Astrocyte of the cerebellum (primary cell): Measurements from ENCODE around the gene AMTN.
"Not testable (repeated sequence)": the region's sequence is repeated elsewhere in the genome, so short reads cannot be mapped to it uniquely, and the experiment has no call there.

ENCODE experiments used
- DNase-seq: peaks from one replicate; pipeline ENCODE4 v3.0.0-alpha.2; 2011; ENCODE audit warnings: low read depth
- H3K4me3 ChIP-seq: 2 replicates; pipeline ENCODE4 v1.5.1; 2011; ENCODE audit warnings: mild to moderate bottlenecking, low read depth, low read length, moderate library complexity
- in situ Hi-C: cut with HindIII; loops from 2 replicates; pipeline ENCODE4 v1.10.0; 2017; ENCODE audit warnings: low sequenced_read_pairs
- TF ChIP-seq, protein P1 (sequence below): IDR thresholded peaks from 2 replicates; pipeline ENCODE4 v1.5.1; 2012; ENCODE audit warnings: low read length, low read depth, moderate library complexity, mild to moderate bottlenecking; ENCODE audit errors: missing control alignments

The AMTN gene

DNA sequence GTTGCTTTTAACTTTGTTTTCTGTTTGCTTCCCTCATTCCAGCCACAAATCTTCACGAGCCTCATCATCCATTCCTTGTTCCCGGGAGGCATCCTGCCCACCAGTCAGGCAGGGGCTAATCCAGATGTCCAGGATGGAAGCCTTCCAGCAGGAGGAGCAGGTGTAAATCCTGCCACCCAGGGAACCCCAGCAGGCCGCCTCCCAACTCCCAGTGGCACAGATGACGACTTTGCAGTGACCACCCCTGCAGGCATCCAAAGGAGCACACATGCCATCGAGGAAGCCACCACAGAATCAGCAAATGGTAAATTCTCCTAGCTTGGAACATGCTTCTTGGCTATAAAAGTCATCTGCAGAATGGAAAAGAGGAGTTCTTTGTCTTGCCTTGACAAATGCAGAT lies 12.6 kb downstream of the AMTN start:
- in situ Hi-C loops, result no loop called here
- DNase-seq, result no peak
- no peak overlapping the region for H3K4me3 ChIP-seq
- TF ChIP-seq, protein P1, sequence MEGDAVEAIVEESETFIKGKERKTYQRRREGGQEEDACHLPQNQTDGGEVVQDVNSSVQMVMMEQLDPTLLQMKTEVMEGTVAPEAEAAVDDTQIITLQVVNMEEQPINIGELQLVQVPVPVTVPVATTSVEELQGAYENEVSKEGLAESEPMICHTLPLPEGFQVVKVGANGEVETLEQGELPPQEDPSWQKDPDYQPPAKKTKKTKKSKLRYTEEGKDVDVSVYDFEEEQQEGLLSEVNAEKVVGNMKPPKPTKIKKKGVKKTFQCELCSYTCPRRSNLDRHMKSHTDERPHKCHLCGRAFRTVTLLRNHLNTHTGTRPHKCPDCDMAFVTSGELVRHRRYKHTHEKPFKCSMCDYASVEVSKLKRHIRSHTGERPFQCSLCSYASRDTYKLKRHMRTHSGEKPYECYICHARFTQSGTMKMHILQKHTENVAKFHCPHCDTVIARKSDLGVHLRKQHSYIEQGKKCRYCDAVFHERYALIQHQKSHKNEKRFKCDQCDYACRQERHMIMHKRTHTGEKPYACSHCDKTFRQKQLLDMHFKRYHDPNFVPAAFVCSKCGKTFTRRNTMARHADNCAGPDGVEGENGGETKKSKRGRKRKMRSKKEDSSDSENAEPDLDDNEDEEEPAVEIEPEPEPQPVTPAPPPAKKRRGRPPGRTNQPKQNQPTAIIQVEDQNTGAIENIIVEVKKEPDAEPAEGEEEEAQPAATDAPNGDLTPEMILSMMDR, result no peak

DNA sequence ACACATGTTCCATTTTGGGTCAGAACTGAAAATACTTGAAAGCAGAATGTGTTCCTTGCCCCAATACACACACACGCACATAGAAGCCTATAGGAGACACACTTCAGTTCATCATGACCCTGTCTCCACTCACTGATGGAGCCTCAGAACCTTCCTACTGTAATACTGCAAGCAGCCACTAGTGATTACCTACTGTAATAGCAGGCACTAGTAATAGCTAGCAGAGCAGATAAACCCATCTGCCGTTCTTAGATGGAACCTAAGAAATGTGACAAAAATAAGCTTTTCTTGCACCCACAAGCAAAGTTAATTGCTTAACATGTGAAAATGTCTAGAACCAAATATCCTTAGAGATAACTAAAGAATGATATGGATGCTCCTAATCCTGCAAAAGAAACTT lies 13.6 kb downstream of the AMTN start:
- no peak for DNase-seq
- TF ChIP-seq, protein P1, result no peak
- no peak overlapping the region for H3K4me3 ChIP-seq
- in situ Hi-C loops, result no loop called here

DNA sequence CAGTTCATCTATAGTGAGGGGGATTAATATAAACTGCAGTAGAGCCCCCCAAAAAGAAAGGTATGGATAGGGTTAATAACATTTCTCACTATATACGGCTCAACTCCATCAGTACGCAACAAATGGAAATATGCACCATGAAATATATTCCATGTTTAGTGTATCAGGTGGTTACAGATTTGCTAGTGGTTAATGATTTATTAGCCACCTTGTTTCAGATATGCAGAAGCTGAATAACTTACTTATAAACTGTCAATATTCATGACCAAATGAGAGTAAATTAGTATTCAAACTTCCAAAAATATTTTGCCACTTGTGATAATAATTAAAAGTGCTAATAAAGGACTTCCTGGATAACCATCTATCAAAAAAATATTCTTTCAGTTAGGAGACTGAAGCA lies 14.8 kb downstream of the AMTN start:
- TF ChIP-seq, protein P1, result no peak
- H3K4me3 ChIP-seq, result no peak overlapping the region
- in situ Hi-C loops, result no loop called here
- DNase-seq, result no peak

DNA sequence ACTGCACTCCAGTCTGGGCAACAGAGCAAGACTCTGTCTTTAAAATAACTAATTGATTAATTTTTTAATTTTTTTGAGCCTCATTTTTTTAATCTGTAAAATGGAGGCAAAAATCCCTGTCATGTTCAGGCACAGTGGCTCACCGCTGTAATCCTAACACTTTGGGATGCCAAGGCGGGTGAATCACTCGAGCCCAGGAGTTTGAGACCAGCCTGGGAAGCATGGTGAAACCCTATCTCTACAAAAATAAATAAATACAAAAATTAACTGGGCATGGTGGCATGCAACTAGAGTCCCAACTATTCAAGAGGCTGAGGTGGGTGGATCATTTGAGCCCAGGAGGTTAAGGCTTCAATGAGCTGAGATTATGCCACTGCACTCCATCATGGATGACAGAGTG lies 15.4 kb downstream of the AMTN start:
- H3K4me3 ChIP-seq, result no peak overlapping the region
- TF ChIP-seq, protein P1, result no peak
- DNase-seq, result no peak
- in situ Hi-C loops, result no loop called here

DNA sequence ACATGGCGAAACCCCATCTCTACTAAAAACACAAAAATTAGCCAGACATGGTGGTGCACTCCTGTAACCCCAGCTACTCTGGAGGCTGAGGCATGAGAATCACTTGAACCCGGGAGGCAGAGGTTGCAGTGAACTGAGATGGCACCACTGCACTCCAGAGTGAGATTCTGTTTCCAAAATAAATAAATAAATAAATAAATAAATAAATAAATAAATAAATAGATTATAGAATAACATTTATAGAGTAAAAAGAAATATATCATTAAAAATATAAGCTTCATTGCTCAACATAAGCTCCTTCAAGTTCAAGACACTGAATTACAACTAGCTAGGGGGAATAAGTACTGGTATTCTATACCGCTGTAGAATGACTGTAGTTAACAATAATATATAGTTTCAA lies 16.5 kb downstream of the AMTN start:
- in situ Hi-C loops, H3K4me3 ChIP-seq, DNase-seq: not testable (repeated sequence)

DNA sequence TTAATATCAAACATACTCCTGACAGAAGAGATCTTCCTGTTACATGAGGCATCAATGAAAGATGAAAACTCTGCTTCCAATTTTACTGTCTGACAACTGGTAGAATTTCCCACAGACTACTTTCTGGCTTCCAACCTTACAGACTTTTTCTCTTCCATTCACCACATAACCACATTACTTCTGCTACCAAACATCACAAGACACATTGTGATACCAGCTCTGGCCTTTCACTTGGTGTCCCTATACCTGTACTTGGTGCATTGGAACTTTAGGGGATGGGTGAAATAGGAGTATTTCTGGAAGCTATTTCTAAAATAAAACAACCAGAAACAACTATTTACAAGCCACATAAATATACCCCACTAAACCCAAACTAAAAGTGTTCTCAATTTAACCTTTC lies 20.5 kb downstream of the AMTN start:
- no peak for DNase-seq
- TF ChIP-seq, protein P1, result no peak
- H3K4me3 ChIP-seq, result no peak overlapping the region
- in situ Hi-C loops, result no loop called here

DNA sequence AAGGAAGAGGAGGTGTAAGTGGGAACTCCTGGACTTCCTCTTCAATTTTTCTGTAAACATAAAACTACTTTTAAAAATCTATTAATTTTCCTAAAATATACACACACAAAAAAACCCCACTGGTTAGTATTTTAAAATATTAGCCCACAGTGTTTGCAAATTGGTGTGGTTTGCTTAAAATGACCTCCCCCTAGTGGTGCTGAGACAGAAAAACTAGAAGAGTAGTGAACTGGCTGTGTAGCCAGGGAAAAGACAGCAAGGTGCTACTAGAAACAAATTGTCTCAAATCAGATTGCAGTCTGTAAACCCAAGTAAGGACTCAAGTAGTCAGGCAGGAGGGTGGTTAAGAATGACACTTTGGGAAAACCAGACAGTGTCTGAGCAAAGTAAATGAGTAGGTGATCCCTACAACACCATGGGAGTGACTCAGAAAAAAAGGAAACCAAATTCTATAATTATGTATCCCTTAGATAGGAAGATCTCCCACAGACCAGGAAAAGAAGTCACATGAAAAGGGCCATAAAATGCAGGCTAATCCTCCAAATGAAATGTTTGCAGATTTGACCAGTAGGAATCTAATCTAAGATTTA lies 26.0 kb downstream of the AMTN start:
- no peak for DNase-seq
- in situ Hi-C loops, result no loop called here
- no peak overlapping the region for H3K4me3 ChIP-seq
- TF ChIP-seq, protein P1, result peak; percentile 76
